ENCODE data around the gene RPRM.
"Not testable (repeated sequence)": the region's sequence is repeated elsewhere in the genome, so short reads cannot be mapped to it uniquely, and the experiment has no call there.

Gene RPRM

DNA sequence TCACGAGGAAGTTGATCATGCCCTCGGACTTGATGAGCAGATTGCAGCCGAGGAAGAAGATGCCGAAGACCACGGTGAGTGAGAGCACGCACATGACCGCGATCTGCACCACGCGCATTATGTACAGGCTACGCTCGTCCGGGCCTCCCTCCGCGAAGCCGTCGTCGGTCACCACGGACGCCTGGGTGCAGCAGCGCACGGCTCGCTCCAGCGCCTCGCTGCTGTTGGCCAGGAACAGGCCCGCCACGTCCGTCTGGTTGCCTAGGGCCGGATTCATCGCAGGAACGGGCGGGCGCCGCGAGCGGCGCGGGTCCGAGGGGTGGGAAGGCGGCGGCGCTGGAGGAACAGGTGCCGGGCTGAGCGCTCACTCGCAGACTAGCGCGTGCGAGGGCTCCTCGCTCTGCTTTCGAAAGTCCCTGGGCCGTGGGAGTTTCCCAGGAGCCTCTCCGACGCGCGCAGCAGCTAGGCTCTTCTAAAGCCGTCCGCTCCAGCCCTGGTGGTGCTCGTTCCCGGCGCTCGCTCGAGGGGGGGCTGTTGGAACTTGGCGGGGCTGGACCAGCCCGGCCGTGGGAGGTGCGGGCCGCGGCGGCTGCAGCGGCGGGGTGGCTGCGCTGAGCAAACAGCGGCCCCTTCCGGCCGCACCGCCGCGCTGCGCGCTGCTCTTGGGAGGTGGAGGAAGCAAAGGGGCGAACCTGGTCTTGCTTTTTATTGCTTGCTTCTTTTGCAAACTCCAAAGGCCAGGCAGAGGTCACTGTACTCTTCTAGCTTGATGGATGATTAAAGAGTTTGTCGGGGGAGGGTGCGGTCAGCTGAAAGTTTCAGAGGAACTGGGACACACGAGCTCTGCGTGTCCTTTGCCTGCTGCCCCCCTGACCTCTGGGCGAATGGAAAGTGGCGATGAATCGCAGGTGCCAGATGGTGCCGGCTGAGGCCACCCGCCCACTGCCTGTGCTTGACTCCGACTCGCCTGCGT lies at the start of gene RPRM:
Gene RPRM (minus strand): TSS at position 474 of the 973 bp plus-strand sequence. CDS start 197 bp downstream, at position 277.
- Mint-ChIP-seq H3K36me3 (no peaks in the 10 kb centered on the region), H3K9me3 (no peaks in the 10 kb centered on the region), H3K4me1 (peaks cover 20% of the 10 kb centered on the region), H3K4me3 (peak within 1 kb of the TSS; percentile 52), H3K27ac (peak within 1 kb of the TSS; percentile 49), H3K27me3 (peaks cover 50% of the 10 kb centered on the region)

DNA sequence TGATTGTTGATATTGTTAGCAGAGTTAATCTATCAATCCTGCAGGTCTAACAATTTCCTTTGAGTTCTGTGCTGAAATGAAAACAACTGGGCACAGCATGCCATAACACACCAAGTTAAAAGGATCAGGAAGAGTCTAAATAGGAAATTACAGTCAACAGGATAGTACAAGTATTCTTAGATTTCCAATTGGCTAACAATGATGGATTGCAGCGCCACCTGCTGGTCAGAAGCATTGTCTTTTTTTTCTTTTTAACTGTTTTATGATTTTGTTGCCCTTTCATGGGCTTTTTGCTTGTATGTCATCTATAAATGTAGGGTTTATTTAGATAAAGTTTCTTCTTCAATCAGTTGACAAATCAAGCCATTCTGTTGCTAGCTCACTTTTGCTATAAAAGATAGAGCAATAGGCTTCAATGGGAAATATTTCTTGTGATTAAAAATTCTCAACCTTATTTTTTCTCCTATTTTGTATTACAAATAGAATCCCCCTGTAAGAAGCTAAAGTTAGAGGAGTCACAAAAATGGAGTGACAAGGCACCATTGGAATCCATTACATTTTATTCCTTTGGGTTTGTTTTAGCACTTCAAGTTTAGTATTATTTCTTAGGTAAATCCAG lies 40.8 kb upstream of the RPRM start:
- Mint-ChIP-seq H3K27ac (no peak overlapping the region), H3K4me3 (no peak overlapping the region), H3K36me3 (no peaks in the 10 kb centered on the region), H3K4me1 (no peaks in the 10 kb centered on the region), H3K9me3 (no peaks in the 10 kb centered on the region), H3K27me3 (no peaks in the 10 kb centered on the region)

DNA sequence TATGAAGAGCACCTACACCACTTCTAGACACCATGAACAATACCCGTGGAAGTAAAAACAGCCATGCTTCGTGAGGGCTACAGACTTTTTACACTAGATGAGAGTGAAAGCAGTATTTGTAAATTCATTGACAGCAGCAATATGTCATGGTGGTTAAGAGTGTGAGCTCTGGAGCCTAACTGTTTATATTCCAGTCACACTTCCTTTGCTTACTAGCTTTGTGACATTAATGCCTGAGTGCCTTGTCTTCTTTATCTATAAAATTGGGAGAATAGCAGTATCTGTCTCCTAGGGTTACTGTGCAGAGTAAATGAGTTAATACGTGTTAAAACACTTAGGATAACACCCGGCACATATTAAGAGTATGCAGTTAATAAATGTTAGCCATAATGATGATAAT lies 33.8 kb upstream of the RPRM start:
- H3K36me3 Mint-ChIP-seq, result no peaks in the 10 kb centered on the region
- no peak overlapping the region for H3K4me3 Mint-ChIP-seq
- no peak overlapping the region for H3K27ac Mint-ChIP-seq
- peaks cover 4% of the 10 kb centered on the region for H3K9me3 Mint-ChIP-seq
- H3K4me1 Mint-ChIP-seq, result no peaks in the 10 kb centered on the region
- H3K27me3 Mint-ChIP-seq, result peaks cover 8% of the 10 kb centered on the region

DNA sequence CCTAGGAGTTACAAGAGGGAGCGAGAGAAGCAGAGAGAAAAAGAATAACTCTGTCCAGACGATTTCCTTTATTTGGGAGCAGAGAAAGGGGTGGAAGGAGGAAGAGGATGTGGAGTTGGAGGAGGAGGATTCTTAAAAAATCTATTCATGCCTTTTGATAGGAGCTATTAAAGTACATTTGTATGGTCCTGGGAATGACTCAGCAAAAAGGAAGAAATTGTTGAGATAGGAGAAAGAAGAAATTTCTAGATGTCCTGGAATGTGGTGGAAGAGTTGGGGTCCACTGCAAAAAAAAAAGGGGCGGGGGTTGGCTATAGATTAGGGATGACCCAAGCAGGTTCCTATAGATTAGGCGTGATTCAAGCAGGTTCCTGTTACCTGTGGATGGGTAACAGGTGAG lies 32.4 kb upstream of the RPRM start:
- peaks cover 9% of the 10 kb centered on the region for H3K27me3 Mint-ChIP-seq
- H3K9me3 Mint-ChIP-seq, result peaks cover 4% of the 10 kb centered on the region
- H3K36me3 Mint-ChIP-seq, result no peaks in the 10 kb centered on the region
- H3K27ac Mint-ChIP-seq, result no peak overlapping the region
- no peak overlapping the region for H3K4me3 Mint-ChIP-seq
- no peaks in the 10 kb centered on the region for H3K4me1 Mint-ChIP-seq

DNA sequence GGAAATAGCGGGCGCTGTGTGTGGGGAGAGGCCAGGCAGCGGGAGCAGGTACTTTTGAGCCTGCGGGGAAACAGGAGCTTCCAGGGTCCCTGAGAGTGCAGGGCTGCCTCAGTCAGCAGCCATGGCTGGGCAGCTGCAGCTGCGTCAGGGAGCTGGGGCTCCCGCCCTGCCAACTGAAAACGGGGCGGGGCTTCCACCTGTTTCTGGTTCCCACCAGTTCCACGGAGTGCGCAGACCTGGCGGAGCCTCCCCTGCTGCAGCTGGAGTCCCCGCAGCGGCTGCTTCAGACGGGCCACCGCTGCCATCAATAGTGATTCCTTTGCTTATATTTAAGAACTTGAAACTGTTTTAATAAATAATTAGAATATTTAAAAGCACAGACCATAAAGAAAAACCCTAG lies 30.6 kb upstream of the RPRM start:
- no peaks in the 10 kb centered on the region for H3K4me1 Mint-ChIP-seq
- no peak overlapping the region for H3K4me3 Mint-ChIP-seq
- peaks cover 4% of the 10 kb centered on the region for H3K9me3 Mint-ChIP-seq
- H3K27ac Mint-ChIP-seq, result no peak overlapping the region
- H3K36me3 Mint-ChIP-seq, result no peaks in the 10 kb centered on the region
- peaks cover 9% of the 10 kb centered on the region for H3K27me3 Mint-ChIP-seq

DNA sequence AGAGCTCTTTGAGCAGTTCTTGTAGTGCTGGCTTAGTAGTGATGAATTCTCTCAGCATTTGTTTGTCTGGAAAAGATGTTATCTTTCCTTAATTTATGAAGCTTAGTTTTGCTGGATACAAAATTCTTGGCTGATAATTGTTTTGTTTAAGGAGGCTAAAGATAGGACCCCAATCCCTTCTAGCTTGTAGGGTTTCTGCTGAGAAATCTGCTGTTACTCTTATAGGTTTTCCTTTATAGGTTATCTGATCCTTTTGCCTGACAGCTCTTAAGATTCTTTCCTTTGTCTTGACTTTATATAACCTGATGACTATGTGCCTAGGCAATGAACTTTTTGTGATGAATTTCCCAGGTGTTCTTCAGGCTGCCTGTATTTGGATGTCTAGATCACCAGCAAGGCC lies 27.9 kb upstream of the RPRM start:
- not testable (repeated sequence) for H3K36me3 Mint-ChIP-seq, H3K27me3 Mint-ChIP-seq, H3K4me3 Mint-ChIP-seq, H3K4me1 Mint-ChIP-seq, H3K27ac Mint-ChIP-seq, H3K9me3 Mint-ChIP-seq

DNA sequence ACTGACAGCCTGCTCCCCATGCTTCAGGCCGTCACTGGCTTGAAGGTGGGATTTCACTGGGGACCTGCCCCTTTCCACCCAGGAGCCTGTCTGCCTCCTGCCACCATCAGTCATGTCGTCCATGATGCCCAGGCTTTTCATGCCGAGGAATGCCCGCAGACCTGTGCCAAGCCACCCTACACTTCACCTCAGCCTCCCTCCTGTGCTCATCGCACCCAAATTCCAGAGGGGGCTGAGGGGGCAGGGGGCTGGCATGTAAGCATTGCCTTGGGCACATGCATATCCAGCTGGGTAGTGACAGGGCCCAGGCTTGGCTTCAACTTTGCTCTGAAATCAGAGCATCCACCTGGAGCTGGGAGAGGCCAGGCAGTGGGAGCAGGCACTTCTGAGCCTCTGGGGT lies 20.9 kb upstream of the RPRM start:
- no peaks in the 10 kb centered on the region for H3K36me3 Mint-ChIP-seq
- no peak overlapping the region for H3K4me3 Mint-ChIP-seq

DNA sequence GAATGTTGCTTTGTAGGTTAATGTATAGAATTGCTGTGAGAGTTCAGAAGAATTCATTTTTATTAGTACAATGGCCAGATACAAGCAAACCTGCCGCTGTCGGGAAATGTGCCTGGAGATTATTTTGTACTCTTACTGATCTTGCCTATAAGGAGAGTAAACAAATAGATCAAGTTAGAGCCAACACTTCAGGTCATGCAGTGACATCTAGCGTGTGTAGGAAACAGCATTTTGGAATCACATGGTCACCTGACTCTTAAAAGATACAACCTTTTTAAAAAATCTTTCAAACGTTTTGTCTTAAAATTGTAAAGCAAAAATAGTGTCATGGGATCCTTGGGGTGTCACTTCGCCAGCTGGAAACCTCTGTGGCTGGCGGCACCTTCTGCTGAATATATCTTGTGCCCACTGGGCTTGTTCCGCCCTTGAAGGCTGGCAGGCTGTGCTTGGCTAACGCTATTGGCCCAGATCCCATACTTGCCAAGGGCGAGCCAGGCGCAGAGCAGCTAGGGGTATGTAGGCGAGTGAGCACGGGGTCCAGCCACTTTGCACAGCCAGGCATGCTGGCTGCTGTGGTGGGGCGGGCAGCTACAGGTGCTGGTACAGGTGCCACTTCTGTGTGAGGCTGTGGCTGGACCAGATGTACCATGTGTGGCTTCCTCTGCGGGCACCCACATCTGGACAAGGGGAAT lies 19.5 kb upstream of the RPRM start:
- Mint-ChIP-seq H3K9me3 (no peaks in the 10 kb centered on the region), H3K27me3 (no peaks in the 10 kb centered on the region), H3K4me3 (no peak overlapping the region), H3K4me1 (no peaks in the 10 kb centered on the region), H3K27ac (no peak overlapping the region), H3K36me3 (no peaks in the 10 kb centered on the region)

More for the DNA sequence above, 20.9 kb upstream of the RPRM start:
- H3K27ac Mint-ChIP-seq, result no peak overlapping the region
- H3K9me3 Mint-ChIP-seq, result no peaks in the 10 kb centered on the region
- no peaks in the 10 kb centered on the region for H3K4me1 Mint-ChIP-seq
- no peaks in the 10 kb centered on the region for H3K27me3 Mint-ChIP-seq

DNA sequence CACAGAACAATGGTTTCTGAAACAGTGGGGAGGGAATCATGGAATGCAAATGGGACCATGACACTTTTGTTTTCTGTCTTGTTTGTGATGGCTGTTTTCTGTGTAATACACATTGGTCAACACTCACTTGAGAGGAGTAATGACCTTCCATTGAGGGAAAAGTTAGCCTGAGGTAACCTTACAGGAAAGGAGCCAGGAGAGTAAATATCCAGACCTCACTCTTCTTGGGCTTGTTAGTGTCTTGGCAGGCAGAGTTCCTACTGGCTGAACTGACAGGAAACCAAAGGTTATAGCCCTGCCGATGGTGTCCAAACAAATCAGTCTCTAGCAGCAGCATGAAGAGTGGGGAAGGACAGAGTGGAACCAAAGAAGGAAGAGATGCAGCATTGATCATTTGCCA lies 17.2 kb upstream of the RPRM start:
- no peak overlapping the region for H3K4me3 Mint-ChIP-seq
- no peaks in the 10 kb centered on the region for H3K9me3 Mint-ChIP-seq
- H3K27me3 Mint-ChIP-seq, result peaks cover 2% of the 10 kb centered on the region
- H3K27ac Mint-ChIP-seq, result no peak overlapping the region
- no peaks in the 10 kb centered on the region for H3K36me3 Mint-ChIP-seq
- H3K4me1 Mint-ChIP-seq, result no peaks in the 10 kb centered on the region

DNA sequence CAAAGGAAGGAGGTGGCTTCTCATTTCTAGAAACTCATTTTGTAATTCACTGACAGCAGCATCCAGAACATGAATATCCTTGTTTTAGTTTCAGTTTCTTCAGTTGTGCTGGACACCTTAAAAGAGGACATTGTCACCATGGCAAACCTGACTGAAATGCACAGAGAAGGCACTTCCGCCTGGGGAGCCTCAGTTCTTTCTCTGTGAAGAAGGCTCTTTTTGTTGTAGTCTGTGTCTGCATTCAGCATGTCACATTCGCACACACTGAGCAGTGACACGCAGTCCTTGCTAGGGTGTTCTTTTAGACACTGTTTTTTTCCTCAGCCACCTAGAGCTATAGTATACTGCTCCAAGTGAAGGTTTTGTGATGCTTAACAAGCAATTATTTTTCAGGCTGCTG lies 9.5 kb upstream of the RPRM start:
- H3K9me3 Mint-ChIP-seq, result no peaks in the 10 kb centered on the region
- H3K36me3 Mint-ChIP-seq, result no peaks in the 10 kb centered on the region
- H3K27ac Mint-ChIP-seq, result no peak overlapping the region
- H3K4me1 Mint-ChIP-seq, result no peaks in the 10 kb centered on the region
- H3K27me3 Mint-ChIP-seq, result peaks cover 11% of the 10 kb centered on the region
- no peak overlapping the region for H3K4me3 Mint-ChIP-seq

DNA sequence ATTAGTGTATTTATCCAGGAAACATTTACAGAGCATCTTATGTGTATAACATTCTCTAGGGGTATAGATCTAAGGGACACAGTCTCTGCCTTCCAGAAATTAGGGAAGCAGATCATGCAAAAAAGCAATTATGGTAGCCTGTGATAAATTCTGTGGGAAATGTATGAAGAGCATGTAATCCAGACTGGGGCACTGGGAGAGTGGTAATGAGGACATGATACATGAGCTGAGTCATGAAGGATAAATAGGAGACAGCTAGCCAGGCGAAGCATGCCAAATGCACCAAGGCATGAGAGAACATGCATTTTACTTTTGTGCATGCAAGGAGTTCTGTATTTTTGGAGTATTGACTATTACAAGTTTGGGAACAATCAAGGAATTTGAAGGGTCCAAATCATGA lies 8.9 kb upstream of the RPRM start:
- H3K27ac Mint-ChIP-seq, result no peak overlapping the region
- no peaks in the 10 kb centered on the region for H3K4me1 Mint-ChIP-seq
- peaks cover 11% of the 10 kb centered on the region for H3K27me3 Mint-ChIP-seq
- H3K4me3 Mint-ChIP-seq, result no peak overlapping the region
- no peaks in the 10 kb centered on the region for H3K9me3 Mint-ChIP-seq
- no peaks in the 10 kb centered on the region for H3K36me3 Mint-ChIP-seq

DNA sequence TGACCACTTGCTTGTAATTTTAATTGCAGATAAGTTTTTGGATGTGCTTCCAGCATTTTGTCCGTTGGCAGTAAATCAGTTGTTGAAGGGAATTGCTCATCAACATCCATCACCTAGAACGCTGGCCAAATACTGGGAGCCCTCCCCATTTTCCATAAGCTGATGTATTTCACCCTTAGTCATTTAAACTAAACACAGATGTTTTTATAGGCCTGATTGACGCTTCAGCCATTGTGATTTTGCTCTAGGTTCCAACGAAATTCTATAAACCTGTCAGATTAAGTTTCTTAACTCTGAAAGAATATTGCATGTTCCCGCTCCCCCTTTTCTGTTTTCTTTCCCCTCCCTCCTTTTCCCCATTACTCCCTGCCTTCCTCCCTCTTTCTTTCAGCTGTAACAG lies 1.0 kb upstream of the RPRM start:
- Mint-ChIP-seq H3K27me3 (peaks cover 45% of the 10 kb centered on the region), H3K9me3 (no peaks in the 10 kb centered on the region), H3K4me1 (peaks cover 20% of the 10 kb centered on the region), H3K36me3 (no peaks in the 10 kb centered on the region), H3K4me3 (peak overlapping the region; percentile 52), H3K27ac (no peak overlapping the region)

DNA sequence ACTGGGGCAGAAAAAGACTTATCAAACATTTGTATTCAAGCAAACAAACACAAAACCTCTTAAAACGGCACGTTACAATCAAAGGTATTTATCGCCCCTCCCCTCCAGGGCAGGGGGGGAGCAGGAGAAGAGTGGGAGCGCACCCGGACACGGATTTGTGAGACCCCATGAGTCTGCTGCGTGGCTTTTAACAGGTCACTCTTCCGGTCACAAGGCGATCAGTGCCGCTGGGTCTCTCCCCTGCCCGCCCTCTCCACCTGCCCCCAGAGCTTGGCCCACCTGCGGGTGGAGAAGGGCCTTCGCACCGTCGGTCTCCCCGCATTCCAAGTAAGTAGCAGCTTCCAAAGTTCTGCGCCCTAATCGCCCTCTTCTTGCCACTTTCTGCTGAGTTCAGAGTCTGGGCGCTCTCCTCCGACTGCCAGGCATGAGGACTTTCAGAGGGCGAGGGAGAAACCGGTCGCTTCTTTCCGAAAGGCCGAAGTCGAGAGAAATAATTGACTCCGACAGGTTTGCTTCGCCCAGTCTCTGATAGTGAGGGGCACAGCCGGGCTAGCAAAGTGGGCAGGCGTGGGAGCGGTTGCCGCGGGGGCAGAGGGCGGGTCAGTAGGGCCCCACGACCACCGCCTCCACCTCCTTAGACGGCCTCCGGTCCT lies 800 bp downstream of the RPRM start:
- Mint-ChIP-seq H3K36me3 (no peaks in the 10 kb centered on the region), H3K4me3 (peak overlapping the region; percentile 43), H3K27me3 (peaks cover 52% of the 10 kb centered on the region), H3K27ac (peak overlapping the region; percentile 49), H3K9me3 (no peaks in the 10 kb centered on the region), H3K4me1 (peaks cover 20% of the 10 kb centered on the region)

DNA sequence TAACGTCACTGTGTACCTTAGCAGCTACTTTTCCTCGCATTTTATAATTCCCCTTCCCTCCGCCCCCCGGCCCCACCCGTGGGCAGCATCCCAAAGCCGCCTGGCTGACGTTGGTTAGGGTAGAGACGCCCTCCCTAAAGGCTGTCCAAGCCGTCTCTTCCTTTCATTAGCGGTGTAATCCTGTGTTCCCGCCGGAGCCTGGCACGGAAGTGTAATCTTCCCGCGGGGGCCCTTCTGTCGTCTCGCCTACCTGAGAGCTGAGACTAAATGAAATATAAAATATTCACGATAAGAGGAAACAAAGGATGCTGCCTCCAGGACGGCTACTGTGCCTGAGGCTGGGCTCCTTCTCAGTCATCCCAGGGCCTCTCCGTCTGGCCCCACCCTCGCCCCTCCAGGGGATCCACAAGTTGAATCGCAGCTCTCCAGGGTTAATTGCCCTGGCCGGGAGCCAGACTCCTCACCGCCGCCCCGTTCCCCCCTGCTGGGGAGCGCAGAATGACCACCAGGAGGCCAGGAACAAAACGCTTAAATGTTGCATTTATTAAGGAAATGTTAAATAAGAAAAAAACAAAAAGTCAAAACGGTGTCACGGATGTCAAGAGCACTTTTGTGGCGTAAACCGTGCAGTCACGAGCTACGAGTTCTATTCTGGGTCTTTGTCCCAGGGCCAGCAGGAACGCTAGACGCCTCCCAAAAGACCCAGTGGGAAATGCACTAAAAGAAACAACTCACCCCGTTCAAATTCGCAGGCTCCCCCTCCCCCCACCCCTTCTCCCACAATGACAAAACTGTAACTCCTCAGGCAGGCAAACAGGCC lies 1.5 kb downstream of the RPRM start:
- H3K27ac Mint-ChIP-seq, result no peak overlapping the region
- no peaks in the 10 kb centered on the region for H3K36me3 Mint-ChIP-seq
- peaks cover 20% of the 10 kb centered on the region for H3K4me1 Mint-ChIP-seq
- peaks cover 53% of the 10 kb centered on the region for H3K27me3 Mint-ChIP-seq
- no peak overlapping the region for H3K4me3 Mint-ChIP-seq
- no peaks in the 10 kb centered on the region for H3K9me3 Mint-ChIP-seq

DNA sequence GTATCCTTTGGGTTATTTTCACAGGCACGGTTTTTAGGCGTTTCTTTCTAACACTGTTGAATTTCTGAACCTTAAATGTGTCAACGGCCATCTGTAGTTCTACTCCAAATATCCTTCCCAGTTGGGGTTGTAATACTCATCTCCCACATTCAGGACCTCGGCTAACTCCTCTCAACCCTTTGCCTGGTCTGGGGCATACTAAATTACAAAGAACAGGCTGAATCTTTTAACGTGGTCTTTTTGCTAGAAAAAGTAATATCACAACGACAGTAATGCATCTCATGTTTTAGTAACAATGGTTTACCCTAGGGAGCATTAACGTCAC lies 2.1 kb downstream of the RPRM start:
- peaks cover 20% of the 10 kb centered on the region for H3K4me1 Mint-ChIP-seq
- H3K36me3 Mint-ChIP-seq, result no peaks in the 10 kb centered on the region
- no peaks in the 10 kb centered on the region for H3K9me3 Mint-ChIP-seq
- H3K27ac Mint-ChIP-seq, result no peak overlapping the region
- H3K27me3 Mint-ChIP-seq, result peaks cover 55% of the 10 kb centered on the region
- H3K4me3 Mint-ChIP-seq, result no peak overlapping the region
